ENCODE results near the gene PHACTR2.

PHACTR2 gene

GRCh38 chr6:143742070-143742954, 64.5 kb downstream of the PHACTR2 start:
- no peak for DNase-seq (ENCODE audit: low spot score)

GRCh38 chr6:143742955-143743255, 65.1 kb downstream of the PHACTR2 start:
- DNase-seq (ENCODE audit: low spot score), result no peak

- DNase-seq (ENCODE audit: low spot score), result peak; percentile 67
These were observed 65.8 kb downstream of the PHACTR2 start for GRCh38 chr6:143743301-143744166.

GRCh38 chr6:143744551-143745165, 66.9 kb downstream of the PHACTR2 start:
- DNase-seq (ENCODE audit: low spot score), result no peak

GRCh38 chr6:143745166-143746133, 67.7 kb downstream of the PHACTR2 start:
- peak; percentile 70 for DNase-seq (ENCODE audit: low spot score)

GRCh38 chr6:143746202-143747119, 68.7 kb downstream of the PHACTR2 start:
- DNase-seq (ENCODE audit: low spot score), result no peak

GRCh38 chr6:143747347-143747842, 69.6 kb downstream of the PHACTR2 start:
- no peak for DNase-seq (ENCODE audit: low spot score)

- DNase-seq (ENCODE audit: low spot score), result no peak
These were observed 72.1 kb downstream of the PHACTR2 start for GRCh38 chr6:143749891-143750290.

GRCh38 chr6:143750877-143751276, 73.1 kb downstream of the PHACTR2 start:
- no peak for DNase-seq (ENCODE audit: low spot score)

GRCh38 chr6:143752459-143752858, 74.7 kb downstream of the PHACTR2 start:
- no peak for DNase-seq (ENCODE audit: low spot score)

GRCh38 chr6:143753678-143754077, 75.9 kb downstream of the PHACTR2 start:
- DNase-seq (ENCODE audit: low spot score), result no peak

GRCh38 chr6:143754204-143754603, 76.4 kb downstream of the PHACTR2 start:
- no peak for DNase-seq (ENCODE audit: low spot score)

- no peak for DNase-seq (ENCODE audit: low spot score)
These were observed 77.6 kb downstream of the PHACTR2 start for GRCh38 chr6:143755301-143755744.

- no peak for DNase-seq (ENCODE audit: low spot score)
These were observed 79.6 kb downstream of the PHACTR2 start for GRCh38 chr6:143757346-143757832.

GRCh38 chr6:143758551-143758950, 80.8 kb downstream of the PHACTR2 start:
- DNase-seq (ENCODE audit: low spot score), result no peak

- DNase-seq (ENCODE audit: low spot score), result no peak
These were observed 81.9 kb downstream of the PHACTR2 start for GRCh38 chr6:143759666-143760065.

- no peak for DNase-seq (ENCODE audit: low spot score)
These were observed 83.3 kb downstream of the PHACTR2 start for GRCh38 chr6:143761074-143761473.

GRCh38 chr6:143762126-143762525, 84.4 kb downstream of the PHACTR2 start:
- no peak for DNase-seq (ENCODE audit: low spot score)

- DNase-seq (ENCODE audit: low spot score), result no peak
These were observed 87.8 kb downstream of the PHACTR2 start for GRCh38 chr6:143765422-143766184.
